Activated T-cell treated with anti-CD3 and anti-CD28 coated beads, Interleukin-2, amount 50 U/mL, for 24 hours (primary cell): ENCODE measurements around the gene ZNF470.

Experiments used
- DNase-seq: peaks from one replicate; pipeline ENCODE4 v3.0.0-alpha.2; 2020
- H3K27ac Mint-ChIP-seq: 2 replicates; pipeline ENCODE4 v1.8.0; 2020; ENCODE audit warnings: mild to moderate bottlenecking, mixed read lengths
- H3K27me3 Mint-ChIP-seq: 2 replicates; pipeline ENCODE4 v1.8.0; 2020; ENCODE audit warnings: mixed read lengths
- H3K36me3 Mint-ChIP-seq: 2 replicates; pipeline ENCODE4 v1.8.0; 2020; ENCODE audit warnings: low read depth, mixed read lengths
- H3K4me1 Mint-ChIP-seq: 2 replicates; pipeline ENCODE4 v1.8.0; 2020; ENCODE audit warnings: low read depth, mixed read lengths
- H3K4me3 Mint-ChIP-seq: 2 replicates; pipeline ENCODE4 v1.8.0; 2020; ENCODE audit warnings: mild to moderate bottlenecking, moderate library complexity, mixed read lengths
- H3K9me3 Mint-ChIP-seq: 2 replicates; pipeline ENCODE4 v1.8.0; 2020; ENCODE audit warnings: mixed read lengths

ZNF470 gene

GRCh38 chr19:56567274-56568120, at the start of gene ZNF470:
Gene ZNF470 (plus strand): TSS chr19:56567468. CDS start chr19:56570312, 2,844 bp downstream.
- Mint-ChIP-seq H3K27me3 (no peaks in the 10 kb centered on the region), H3K4me1 (peaks cover 17% of the 10 kb centered on the region), H3K9me3 (peaks cover 69% of the 10 kb centered on the region), H3K4me3 (peak within 1 kb of the TSS; percentile 90), H3K27ac (peak within 1 kb of the TSS; percentile 94), H3K36me3 (peaks cover 86% of the 10 kb centered on the region)
- DNase-seq: peak; percentile 92

- Mint-ChIP-seq H3K36me3 (peaks cover 60% of the 10 kb centered on the region), H3K27ac (no peak overlapping the region), H3K4me1 (no peaks in the 10 kb centered on the region), H3K4me3 (no peak overlapping the region), H3K27me3 (no peaks in the 10 kb centered on the region), H3K9me3 (peaks cover 66% of the 10 kb centered on the region)
- DNase-seq: no peak
Measured at GRCh38 chr19:56525214-56525860, 41.9 kb upstream of the ZNF470 start.

- H3K27ac Mint-ChIP-seq: peak overlapping the region; percentile 95
- peak overlapping the region; percentile 83 for H3K4me3 Mint-ChIP-seq
- peaks cover 67% of the 10 kb centered on the region for H3K36me3 Mint-ChIP-seq
- peaks cover 23% of the 10 kb centered on the region for H3K4me1 Mint-ChIP-seq
- peaks cover 66% of the 10 kb centered on the region for H3K9me3 Mint-ChIP-seq
- no peak for DNase-seq
- H3K27me3 Mint-ChIP-seq: no peaks in the 10 kb centered on the region
Measured at GRCh38 chr19:56537442-56537841, 29.8 kb upstream of the ZNF470 start.

- Mint-ChIP-seq H3K36me3 (peaks cover 70% of the 10 kb centered on the region), H3K27me3 (no peaks in the 10 kb centered on the region), H3K4me1 (peaks cover 23% of the 10 kb centered on the region), H3K27ac (peak overlapping the region; percentile 95), H3K9me3 (peaks cover 62% of the 10 kb centered on the region), H3K4me3 (peak overlapping the region; percentile 83)
- DNase-seq: peak; percentile 94
Measured at GRCh38 chr19:56538254-56538760, 29.0 kb upstream of the ZNF470 start.

- Mint-ChIP-seq H3K27me3 (no peaks in the 10 kb centered on the region), H3K4me1 (peaks cover 23% of the 10 kb centered on the region), H3K9me3 (peaks cover 65% of the 10 kb centered on the region), H3K36me3 (peaks cover 73% of the 10 kb centered on the region), H3K4me3 (peak within 1 kb of the TSS; percentile 83), H3K27ac (peak within 1 kb of the TSS; percentile 95)
- peak; percentile 82 for DNase-seq
Measured at GRCh38 chr19:56538761-56539263, 28.5 kb upstream of the ZNF470 start, which contains the start of gene ZFP28. Gene ZFP28 (plus strand): TSS chr19:56538948. CDS start chr19:56539019, 71 bp downstream.

- DNase-seq: no peak
- H3K4me3 Mint-ChIP-seq: no peak overlapping the region
- H3K27ac Mint-ChIP-seq: no peak overlapping the region
- H3K36me3 Mint-ChIP-seq: peaks cover 93% of the 10 kb centered on the region
- H3K9me3 Mint-ChIP-seq: peaks cover 63% of the 10 kb centered on the region
- H3K4me1 Mint-ChIP-seq: peaks cover 13% of the 10 kb centered on the region
- H3K27me3 Mint-ChIP-seq: no peaks in the 10 kb centered on the region
Measured at GRCh38 chr19:56543776-56544175, 23.5 kb upstream of the ZNF470 start.

- Mint-ChIP-seq H3K9me3 (peaks cover 58% of the 10 kb centered on the region), H3K36me3 (peaks cover 91% of the 10 kb centered on the region), H3K27ac (no peak overlapping the region), H3K27me3 (no peaks in the 10 kb centered on the region), H3K4me1 (no peaks in the 10 kb centered on the region), H3K4me3 (no peak overlapping the region)
- DNase-seq: no peak
Measured at GRCh38 chr19:56547535-56547934, 19.7 kb upstream of the ZNF470 start.

GRCh38 chr19:56554272-56554869, 12.9 kb upstream of the ZNF470 start:
- DNase-seq: no peak
- peaks cover 80% of the 10 kb centered on the region for H3K36me3 Mint-ChIP-seq
- H3K9me3 Mint-ChIP-seq: peaks cover 63% of the 10 kb centered on the region
- no peak overlapping the region for H3K4me3 Mint-ChIP-seq
- H3K27me3 Mint-ChIP-seq: no peaks in the 10 kb centered on the region
- H3K4me1 Mint-ChIP-seq: no peaks in the 10 kb centered on the region
- H3K27ac Mint-ChIP-seq: no peak overlapping the region

- peaks cover 80% of the 10 kb centered on the region for H3K9me3 Mint-ChIP-seq
- no peaks in the 10 kb centered on the region for H3K27me3 Mint-ChIP-seq
- H3K36me3 Mint-ChIP-seq: peaks cover 79% of the 10 kb centered on the region
- no peak for DNase-seq
- no peak overlapping the region for H3K27ac Mint-ChIP-seq
- H3K4me1 Mint-ChIP-seq: peaks cover 10% of the 10 kb centered on the region
- no peak overlapping the region for H3K4me3 Mint-ChIP-seq
Measured at GRCh38 chr19:56562766-56563165, 4.5 kb upstream of the ZNF470 start.

GRCh38 chr19:56566904-56567273, 379 bp upstream of the ZNF470 start:
- H3K27ac Mint-ChIP-seq: peak overlapping the region; percentile 94
- H3K36me3 Mint-ChIP-seq: peaks cover 87% of the 10 kb centered on the region
- H3K9me3 Mint-ChIP-seq: peaks cover 72% of the 10 kb centered on the region
- peaks cover 17% of the 10 kb centered on the region for H3K4me1 Mint-ChIP-seq
- DNase-seq: no peak
- H3K4me3 Mint-ChIP-seq: peak overlapping the region; percentile 90
- H3K27me3 Mint-ChIP-seq: no peaks in the 10 kb centered on the region

GRCh38 chr19:56572589-56572988, 5.3 kb downstream of the ZNF470 start:
- peaks cover 97% of the 10 kb centered on the region for H3K36me3 Mint-ChIP-seq
- no peak overlapping the region for H3K27ac Mint-ChIP-seq
- DNase-seq: no peak
- no peak overlapping the region for H3K4me3 Mint-ChIP-seq
- no peaks in the 10 kb centered on the region for H3K27me3 Mint-ChIP-seq
- peaks cover 73% of the 10 kb centered on the region for H3K9me3 Mint-ChIP-seq
- H3K4me1 Mint-ChIP-seq: peaks cover 9% of the 10 kb centered on the region

- Mint-ChIP-seq H3K4me1 (no peaks in the 10 kb centered on the region), H3K4me3 (no peak overlapping the region), H3K36me3 (peaks cover 95% of the 10 kb centered on the region), H3K9me3 (peaks cover 73% of the 10 kb centered on the region), H3K27me3 (no peaks in the 10 kb centered on the region), H3K27ac (no peak overlapping the region)
- no peak for DNase-seq
Measured at GRCh38 chr19:56573914-56574313, 6.6 kb downstream of the ZNF470 start.

GRCh38 chr19:56577719-56578602, 10.7 kb downstream of the ZNF470 start:
- Mint-ChIP-seq H3K4me1 (no peaks in the 10 kb centered on the region), H3K27ac (no peak overlapping the region), H3K36me3 (peaks cover 82% of the 10 kb centered on the region), H3K4me3 (no peak overlapping the region), H3K9me3 (peaks cover 66% of the 10 kb centered on the region), H3K27me3 (no peaks in the 10 kb centered on the region)
- DNase-seq: no peak

- Mint-ChIP-seq H3K27ac (peak overlapping the region; percentile 37), H3K9me3 (peaks cover 52% of the 10 kb centered on the region), H3K36me3 (peaks cover 39% of the 10 kb centered on the region), H3K27me3 (no peaks in the 10 kb centered on the region), H3K4me1 (peaks cover 10% of the 10 kb centered on the region), H3K4me3 (peak overlapping the region; percentile 87)
- DNase-seq: no peak
Measured at GRCh38 chr19:56594446-56594782, 27.1 kb downstream of the ZNF470 start.
